HG02870 (cell line): Measurements from ENCODE around the gene BICDL1.

Experiments
- ATAC-seq: cut with Tn5 transposase; IDR thresholded peaks from one replicate; pipeline ENCODE4 v1.9.1; 2021; ENCODE audit warnings: mild to moderate bottlenecking, moderate library complexity; ENCODE audit not compliant: unreplicated experiment

The BICDL1 gene

DNA sequence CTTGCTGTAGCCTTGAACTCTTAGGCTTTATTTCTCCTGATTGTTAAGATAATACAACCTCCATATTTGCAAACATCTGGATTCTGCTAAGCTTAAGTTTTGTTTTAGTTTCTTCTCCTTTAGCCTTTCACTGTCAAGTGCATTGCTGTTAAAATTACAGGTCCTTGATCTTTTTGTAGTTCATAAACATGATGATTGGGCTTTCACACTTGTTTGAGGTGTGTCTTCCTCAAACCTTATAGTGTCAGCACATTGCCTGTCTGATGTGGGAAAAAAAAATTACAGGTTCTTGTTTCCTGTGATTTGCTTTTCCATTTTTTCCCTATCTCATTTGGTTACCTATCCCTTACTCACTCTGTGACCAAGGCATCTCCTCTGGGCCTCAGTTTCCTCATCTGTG, 59.2 kb downstream of the BICDL1 start:
- ATAC-seq, result no peak

DNA sequence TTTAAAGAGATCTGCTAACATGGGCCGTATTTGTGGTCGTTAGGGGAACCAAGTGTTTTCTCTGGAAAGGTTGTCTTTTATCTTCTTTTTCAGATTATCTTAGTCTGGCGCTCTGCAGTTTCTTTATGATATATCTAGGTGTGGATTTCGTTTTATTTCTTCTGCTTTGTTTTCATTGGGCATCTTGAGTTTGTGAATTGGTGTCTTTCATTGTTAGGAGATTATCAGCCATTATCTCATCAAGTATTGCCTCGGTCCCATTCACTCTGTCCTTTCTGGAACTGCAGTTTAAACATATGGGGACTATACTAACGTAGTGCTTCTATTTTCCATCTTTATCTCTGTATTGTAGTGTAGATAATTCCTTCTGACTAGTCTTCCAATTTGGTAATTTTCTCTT, 60.4 kb downstream of the BICDL1 start:
- ATAC-seq, result no peak

- no peak for ATAC-seq
Measured at GRCh38 chr12:120051535-120051934, 62.5 kb downstream of the BICDL1 start.

DNA sequence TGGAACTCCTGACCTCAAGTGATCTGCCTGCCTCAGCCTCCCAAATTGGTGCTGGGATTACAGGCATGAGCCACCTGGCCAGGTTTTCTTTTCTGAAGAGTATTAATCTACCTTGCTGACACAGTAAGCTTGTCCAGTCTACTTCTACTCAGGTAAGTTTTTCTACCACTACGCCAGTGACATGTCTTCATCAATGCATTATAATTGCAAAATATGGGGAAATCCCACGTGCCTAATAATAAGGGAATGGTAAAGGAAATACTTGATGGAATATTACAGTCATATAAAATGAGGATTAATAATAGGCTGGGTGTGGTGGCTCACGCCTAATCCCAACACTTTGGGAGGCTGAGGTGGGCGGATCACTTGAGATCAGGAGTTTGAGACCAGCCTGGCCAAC, 65.3 kb downstream of the BICDL1 start:
- no peak for ATAC-seq

- ATAC-seq, result no peak
Measured at GRCh38 chr12:120055231-120056000, 66.4 kb downstream of the BICDL1 start.

GRCh38 chr12:120056739-120057138, 67.7 kb downstream of the BICDL1 start:
- no peak for ATAC-seq

GRCh38 chr12:120060196-120060595, 71.2 kb downstream of the BICDL1 start:
- no peak for ATAC-seq

DNA sequence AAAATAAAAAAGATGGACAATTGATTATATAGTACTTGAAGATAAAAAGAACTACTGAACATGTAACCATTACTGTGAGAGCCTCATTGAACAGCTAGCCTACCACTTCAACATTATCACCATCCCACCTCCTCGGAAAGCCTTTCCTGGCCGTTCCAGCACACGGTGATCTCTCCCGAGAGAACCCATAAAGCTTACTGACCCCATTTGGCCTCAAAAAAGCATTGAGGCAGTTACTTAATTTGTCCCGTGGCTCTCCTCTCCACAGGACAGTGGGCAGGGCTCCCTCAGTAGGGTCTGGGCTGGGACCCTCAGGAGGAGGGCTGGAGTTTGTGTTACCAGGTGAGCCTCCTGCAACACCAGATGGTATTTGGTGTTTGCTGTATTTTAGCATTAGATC, 71.7 kb downstream of the BICDL1 start:
- ATAC-seq, result no peak

- no peak for ATAC-seq
Measured at GRCh38 chr12:120061575-120062214, 72.7 kb downstream of the BICDL1 start.

GRCh38 chr12:120062976-120063579, 74.0 kb downstream of the BICDL1 start:
- ATAC-seq, result no peak

DNA sequence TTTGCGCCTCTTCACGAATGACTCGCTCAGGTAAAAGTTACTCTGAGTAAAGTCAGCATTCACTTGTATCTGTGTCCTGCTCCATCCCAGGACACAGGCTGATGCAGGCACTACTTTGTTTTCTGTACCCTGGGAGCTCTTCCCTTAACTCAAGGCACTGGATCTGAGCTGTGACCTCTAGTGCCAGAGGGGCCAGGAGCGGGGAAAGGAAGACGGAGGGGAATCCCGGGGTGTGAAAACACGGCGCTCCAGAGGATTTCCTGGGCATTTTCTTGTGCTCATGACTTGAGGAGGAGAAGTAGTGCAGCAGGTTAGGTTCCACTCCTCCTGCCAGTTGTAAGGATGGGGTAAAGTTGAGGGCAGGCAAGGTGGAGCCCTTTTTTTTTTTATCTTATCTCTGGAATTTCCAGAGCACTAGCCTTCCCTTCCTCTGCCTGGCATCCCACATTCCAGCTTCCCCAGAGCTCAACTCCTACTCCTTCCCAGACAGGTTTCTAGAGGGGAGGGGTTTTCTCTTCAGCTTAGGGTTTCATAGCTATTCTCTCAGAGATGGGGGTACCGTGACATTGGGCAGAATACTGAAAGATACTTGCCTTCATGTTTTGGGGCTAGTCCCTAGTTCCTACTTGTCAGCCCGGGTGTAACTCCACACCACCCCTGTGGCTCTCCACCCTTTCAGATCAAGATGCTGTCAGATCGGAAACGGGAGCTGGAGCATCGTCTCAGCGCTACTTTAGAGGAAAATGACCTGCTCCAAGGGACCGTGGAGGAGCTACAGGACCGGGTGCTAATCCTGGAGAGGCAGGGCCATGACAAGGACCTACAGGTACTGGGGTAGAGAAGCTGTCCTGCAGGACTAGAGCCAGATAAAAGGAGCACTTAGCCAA, 75.3 kb downstream of the BICDL1 start:
- ATAC-seq, result no peak

GRCh38 chr12:120065472-120065871, 76.4 kb downstream of the BICDL1 start:
- ATAC-seq, result no peak

- ATAC-seq, result no peak
Measured at GRCh38 chr12:120066341-120066740, 77.3 kb downstream of the BICDL1 start.

DNA sequence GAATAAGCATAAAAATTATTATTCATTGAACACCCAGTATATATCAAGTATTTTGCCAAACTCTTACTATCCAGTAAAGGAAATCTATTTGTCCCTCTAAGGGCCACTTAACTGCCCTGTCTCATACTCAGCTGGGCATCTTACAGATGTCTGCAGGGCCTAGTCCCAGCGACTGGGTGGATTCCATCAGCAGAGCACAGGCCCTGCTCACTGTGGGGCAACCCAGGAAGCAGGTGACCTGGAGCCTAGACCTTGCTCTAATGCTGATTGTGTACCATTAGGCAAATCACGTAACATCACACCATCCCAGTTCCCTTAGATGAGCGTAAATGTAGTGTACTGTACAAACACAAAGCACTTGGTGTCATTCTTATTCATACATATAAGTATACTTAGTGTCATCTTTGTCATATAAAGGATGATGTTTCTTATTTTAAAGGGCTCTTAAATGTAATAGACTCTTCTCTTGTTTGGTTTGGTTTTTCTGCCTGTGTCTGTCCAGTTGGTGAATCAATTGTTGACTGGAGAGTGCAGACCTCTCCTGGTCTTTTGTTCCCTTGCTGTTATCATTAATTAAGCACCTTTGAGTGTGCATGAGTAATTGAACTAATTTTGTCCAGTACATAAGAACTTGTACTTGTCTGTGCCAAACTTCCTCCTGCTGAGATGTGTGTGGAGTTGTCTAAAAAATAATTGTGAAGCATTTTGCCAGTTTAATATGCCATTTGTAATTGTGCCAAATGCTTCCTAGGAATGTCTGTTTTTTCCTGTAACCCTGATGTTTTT, 78.2 kb downstream of the BICDL1 start:
- no peak for ATAC-seq

DNA sequence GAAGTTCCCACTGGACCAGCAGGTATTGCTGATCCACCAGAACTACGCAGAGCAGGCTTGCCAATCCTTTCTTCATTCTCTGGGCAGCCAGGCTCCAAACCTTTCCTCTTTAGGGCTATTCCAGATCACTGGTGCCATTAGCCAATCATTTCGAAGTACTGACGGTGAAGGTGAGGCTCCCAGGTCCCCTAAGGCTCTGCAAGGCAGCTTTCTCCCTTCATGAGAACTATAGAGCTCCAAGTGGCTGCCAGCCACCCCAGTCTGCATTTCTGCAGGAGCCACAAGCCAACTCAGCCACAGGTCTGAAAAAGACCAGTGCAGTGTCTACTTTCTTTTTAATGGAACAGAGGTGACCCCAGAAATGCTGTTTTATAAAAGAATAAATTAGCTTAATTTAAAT, 78.9 kb downstream of the BICDL1 start:
- no peak for ATAC-seq

GRCh38 chr12:120069278-120069677, 80.2 kb downstream of the BICDL1 start:
- no peak for ATAC-seq

GRCh38 chr12:120071493-120072020, 82.5 kb downstream of the BICDL1 start:
- ATAC-seq, result no peak

DNA sequence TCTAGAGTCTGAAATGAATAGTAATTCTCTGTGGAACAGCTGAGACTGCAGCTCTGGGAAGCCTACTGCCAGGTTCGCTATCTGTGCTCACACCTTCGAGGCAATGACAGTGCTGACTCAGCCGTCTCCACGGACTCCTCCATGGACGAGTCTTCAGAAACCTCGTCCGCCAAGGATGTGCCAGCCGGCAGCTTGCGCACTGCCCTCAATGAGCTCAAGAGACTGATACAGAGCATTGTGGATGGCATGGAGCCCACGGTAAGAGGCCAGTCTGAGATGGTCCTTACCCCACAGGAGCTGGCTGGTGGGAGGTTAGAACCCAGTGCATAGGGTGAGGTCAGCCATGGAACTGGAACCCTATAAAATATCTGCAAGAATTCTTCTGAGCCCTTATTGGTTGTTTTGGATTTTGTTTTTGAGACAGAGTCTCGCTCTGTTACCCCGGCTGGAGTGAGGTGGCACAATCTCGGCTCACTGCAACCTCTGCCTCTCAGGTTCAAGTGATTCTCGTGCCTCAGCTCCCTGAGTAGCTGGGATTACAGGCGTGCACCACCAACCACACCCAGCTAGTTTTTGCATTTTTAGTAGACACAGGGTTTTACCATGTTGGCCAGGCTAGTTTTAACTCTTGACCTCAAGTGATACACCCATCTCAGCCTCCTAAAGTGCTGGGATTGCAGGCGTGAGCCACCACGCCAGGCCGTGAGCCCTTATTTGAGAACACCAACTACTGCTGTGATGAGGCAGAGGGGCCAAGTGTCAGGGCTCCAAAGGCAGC, 83.6 kb downstream of the BICDL1 start:
- ATAC-seq, result no peak

DNA sequence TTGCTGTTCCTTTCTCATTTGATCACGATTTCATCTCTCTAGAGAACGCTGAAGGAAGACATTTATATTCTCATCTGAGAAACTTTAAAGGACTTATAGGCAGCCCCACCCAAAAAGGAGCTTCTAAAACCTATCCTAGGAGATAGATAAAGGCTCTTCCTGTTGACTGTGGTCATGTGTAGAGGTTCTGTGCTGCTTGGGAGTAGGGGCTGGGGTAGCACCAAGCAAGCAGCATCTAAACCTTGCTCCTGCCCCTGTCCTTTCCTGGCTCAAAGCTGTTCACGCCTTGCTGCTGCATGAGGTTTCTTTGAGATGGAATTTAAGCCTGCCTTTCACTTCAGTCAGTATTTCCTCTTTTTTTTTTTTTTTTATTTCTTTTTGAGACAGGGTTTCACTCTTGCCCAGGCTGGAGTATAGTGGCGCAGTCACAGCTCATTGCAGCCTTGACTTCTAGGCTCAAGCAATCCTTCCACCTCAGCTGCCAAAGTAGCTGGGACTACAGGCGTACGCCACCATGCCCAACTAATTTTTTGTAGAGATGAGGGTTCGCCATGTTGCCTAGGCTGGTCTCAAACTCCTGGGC, 86.1 kb downstream of the BICDL1 start:
- no peak for ATAC-seq
